Left colon (tissue), 2 donors: Measurements from ENCODE around the gene MOB4. TPM values are rescaled to one million over a fixed set of nuclear protein-coding genes. Genes with fewer than 3 reads are reported as not detected.
A peak's percentile ranks its signal among the peaks of the same experiment; 100 is the strongest.
"Not testable (repeated sequence)": the region's sequence is repeated elsewhere in the genome, so short reads cannot be mapped to it uniquely, and the experiment has no call there.

Experiments used
- ATAC-seq: fragments of 200-7000 bp; cut with Tn5 transposase; one replicate; pipeline ENCODE4 v1.9.1; 2020; ENCODE audit warnings: mild to moderate bottlenecking, moderate library complexity
- DNase-seq, 2 donors: peaks; one replicate each; pipeline ENCODE4 v3.0.0-alpha.2; 2020
- intact Hi-C, 2 donors: fragments of 100-400 bp; cut with DNase I in 1 of 2; cut with micrococcal nuclease in 1 of 2; formaldehyde crosslinking; loops; one replicate each; pipeline versions ENCODE4 v1.11.2 to v1.14.0; 2022; cut with DNase I, micrococcal nuclease
- total RNA-seq, 2 donors: library from RNA; stranded (reverse); fragmentation: NEBNext Ultra II Directional; extraction: Animal tissue kit (Norgen Biotek cat#: 25700); gene quantifications; one replicate each; pipeline ENCODE4 v1.2.1, GENCODE V29; 2021
- donor health status: DM: no; HTN: no; CAD: no.
- donor health status: DM: yes; HTN: yes; CAD: no.

The MOB4 gene
- total RNA-seq, 2 donors from 2014 or later: 25.8 to 26.1 TPM

DNA sequence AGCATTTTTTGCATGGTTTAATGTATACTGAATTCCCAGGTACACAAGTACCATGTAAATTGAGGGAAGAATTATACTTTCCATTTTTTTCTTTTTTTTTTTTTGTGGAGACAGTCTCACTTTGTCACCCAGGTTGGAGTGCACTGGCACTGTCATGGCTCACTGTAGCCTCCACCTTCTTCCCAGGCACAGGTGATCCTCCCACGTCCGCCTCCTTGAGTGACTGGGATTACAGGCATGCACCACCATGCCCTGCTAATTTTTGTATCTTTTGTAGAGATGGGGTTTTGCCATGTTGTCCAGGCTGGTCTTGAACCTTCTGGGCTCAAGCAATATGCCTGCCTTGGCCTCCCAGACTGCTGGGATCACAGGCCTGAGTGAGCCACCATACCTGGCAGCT is 11.9 kb upstream of the MOB4 start:
- ATAC-seq: no peak
- no peak for DNase-seq
- intact Hi-C loops: no loop called here

DNA sequence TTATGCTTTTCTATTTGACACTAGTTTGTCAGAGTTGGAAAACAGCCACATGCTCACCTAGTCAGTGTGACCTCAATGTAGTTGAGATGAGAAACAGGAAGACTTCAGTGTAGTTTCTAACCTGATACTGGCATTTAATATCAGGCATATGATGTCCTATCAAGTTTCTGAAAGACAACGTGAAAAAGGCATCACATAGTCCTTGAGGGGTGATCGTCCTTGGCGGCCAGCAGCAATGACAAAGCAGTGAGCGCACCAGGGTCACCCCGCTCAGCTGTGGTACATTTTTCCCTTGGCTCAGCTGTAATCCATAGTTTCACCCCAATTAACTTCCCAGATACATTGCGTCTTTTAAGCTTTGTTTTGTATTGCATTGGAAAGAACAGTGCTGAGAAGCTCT is 11.4 kb upstream of the MOB4 start:
- ATAC-seq (no peak), DNase-seq (no peak)
- intact Hi-C loops: no loop called here

DNA sequence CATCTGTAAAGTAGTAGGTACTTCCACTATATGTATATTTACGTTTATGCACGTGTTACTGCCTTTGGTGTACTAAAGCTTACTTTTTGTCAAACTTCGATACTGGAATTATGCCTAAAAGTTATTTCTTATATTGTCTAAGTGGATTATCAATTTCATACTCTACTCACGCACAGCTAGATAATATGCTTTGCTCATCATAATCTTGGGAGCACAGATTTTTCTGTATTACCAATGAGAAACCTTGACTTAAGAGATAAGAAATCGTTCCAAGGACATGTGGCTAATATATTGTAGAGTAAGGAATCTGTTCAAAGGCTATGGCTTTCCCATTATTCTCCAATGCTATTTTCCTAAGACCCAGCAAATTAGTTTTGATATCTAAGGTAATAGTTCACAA is 9.2 kb upstream of the MOB4 start:
- ATAC-seq: no peak
- intact Hi-C loops: no loop called here

DNA sequence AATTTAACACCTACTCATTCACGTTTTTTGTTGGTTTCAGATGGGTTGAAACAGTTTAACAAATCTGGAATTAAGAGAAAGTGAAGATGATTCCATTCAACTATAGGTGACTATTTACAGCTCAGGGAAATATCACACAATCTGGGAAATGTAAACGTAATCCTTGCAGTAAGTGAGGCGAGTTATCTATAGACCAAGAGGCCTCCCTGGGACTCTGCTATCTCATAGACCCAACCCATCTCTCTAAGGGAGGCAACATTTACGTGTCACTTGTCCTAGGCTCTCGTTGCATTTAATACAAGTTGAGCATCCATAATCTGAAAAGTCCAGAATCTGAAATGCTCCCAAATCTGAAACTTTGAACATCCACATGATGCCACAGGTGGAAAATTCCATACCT is 2.0 kb upstream of the MOB4 start:
- DNase-seq (no peak), ATAC-seq (no peak)
- intact Hi-C loops: no loop called here

More for the DNA sequence above, 9.2 kb upstream of the MOB4 start:
- no peak for DNase-seq

DNA sequence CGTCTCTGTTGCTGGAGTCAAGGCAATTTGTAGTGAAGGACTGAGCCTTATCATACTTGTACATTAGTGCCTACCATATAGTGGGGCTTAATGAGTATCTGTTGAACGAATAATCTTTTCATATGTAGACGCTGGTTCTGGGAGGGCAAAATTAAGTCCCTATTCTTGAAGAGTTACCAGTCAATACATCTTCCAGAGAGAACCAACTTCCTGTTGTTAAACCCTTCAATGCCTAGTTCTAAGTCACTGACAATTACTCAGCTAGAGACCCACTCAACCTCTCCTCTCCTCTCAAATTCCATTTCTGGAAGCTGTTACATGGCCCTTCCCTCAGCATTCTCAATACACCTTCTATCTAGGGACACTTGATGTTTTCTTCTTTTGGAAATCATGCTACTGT is 1.1 kb upstream of the MOB4 start:
- intact Hi-C loops: no loop called here
- ATAC-seq (no peak), DNase-seq (no peak)

DNA sequence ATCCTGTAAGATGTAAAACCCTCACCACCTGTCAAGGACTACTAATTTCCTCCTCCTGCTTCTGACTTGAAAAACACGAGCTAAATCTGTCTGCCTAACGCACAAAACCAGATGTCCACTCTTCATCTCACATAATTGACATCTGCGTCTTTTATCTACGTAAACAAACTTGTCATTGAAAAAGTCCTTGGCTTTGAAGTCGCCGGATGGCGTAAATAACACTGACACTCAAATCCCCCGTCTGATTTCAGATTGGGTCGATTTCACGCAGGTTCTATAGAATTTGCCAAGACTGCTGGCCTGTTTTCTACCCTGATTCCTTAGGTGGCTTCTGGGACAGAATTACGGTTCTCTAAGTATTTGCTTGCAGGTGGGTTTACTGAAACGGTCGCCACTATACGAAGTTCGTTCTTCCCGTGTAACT is 539 bp upstream of the MOB4 start:
- ATAC-seq (peak; percentile 3), DNase-seq (no peak)
- intact Hi-C loops: no loop called here

DNA sequence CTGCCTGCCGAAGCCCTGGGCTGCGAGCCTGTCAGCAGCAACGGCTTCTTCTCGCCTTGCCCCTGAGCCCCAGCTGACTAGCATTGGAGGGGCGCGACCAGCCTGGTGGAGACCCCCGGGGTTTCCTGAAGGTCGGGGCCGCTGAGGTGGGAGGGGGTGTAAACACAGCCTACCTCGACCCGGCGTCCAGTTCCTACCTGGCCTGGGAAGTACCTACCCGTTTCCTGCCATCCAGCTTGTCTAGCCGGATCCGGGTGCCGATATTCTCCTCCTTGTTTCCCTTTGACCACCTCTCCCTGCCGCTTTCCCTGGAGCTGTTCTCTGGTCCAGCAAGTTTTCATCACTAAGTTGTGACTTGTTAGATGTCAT is 511 bp downstream of the MOB4 start:
- ATAC-seq: peak; percentile 55
- intact Hi-C loops: no loop called here
- peak; percentile 49 to 56 for DNase-seq

DNA sequence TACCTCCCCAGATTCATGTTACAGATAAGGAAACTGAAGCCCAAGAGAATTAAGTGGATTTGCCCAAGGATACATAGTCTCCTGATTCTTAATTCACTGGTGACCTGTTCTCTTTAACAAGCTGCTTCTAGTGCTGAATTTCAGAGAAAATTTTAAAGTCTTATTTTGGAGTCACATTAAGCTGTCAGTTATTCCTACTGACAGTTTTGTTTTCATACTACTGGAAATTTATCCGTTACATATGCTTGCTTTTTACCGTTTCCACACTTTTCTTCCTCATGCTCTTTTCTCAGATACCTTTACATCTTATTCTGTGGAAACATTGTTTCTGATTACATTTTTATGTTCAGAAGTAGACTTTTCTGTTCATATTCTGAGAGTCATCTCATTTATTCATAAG is 1.3 kb downstream of the MOB4 start:
- ATAC-seq (no peak), DNase-seq (no peak)
- intact Hi-C loops: no loop called here

DNA sequence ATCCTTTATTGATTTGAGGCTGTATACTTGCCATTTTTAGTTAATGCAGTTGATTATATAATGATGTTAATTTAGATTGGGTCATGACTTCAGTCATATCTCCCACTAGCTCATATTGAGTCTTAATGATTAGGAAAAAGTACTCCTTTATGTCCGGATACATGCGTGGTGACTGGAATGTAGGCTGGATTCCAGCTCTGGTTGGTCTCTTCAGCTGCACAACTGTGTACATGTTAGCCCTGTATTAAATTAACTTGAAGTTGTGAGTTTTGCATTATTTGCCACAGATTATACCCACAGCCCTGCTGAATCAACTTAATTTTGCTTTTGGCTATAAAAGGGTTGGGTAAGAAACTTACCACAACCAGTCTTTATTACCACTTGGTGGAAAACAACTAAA is 22.5 kb downstream of the MOB4 start:
- ATAC-seq (no peak), DNase-seq (no peak)
- intact Hi-C loops: no loop called here

DNA sequence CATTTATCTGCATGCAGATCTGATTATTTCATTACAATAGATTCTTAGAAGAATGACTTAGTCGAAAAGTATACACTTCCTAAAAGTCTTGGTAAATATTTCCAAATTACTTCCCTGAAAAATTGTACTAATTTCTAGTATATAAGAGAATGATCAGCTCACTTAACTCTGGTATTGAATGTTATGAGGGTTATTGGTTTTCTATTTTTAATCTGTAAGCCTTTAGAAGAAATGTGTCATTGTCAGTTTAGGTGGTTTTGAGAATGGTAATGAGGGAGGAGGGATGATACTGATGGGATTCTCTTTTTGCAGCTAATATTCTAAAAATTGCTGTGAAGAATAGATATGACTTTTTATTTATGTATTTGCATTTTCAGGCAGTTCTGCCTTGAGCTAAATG is 23.9 kb downstream of the MOB4 start:
- ATAC-seq: no peak

DNA sequence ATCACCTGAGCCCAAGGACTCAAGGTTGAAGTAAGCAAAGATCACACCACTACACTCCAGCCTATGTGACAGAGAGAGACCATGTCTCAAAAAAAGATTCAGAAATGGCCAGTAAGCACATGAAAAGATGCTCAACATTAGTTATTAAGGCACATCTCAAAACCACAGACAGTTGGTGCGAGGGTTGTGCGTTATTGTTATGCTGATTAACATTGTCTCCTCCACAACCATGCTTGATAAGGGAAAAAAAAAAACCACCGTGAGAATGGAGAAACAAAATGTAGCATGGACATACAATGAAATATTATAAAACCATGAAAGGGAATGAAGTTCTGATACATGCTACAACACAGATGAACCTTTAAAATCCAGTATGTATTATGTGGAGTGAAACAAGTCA is 27.3 kb downstream of the MOB4 start:
- DNase-seq (no peak), ATAC-seq (no peak)
- intact Hi-C loops: no loop called here

More for the DNA sequence above, 23.9 kb downstream of the MOB4 start:
- DNase-seq: no peak
- intact Hi-C loops: no loop called here

DNA sequence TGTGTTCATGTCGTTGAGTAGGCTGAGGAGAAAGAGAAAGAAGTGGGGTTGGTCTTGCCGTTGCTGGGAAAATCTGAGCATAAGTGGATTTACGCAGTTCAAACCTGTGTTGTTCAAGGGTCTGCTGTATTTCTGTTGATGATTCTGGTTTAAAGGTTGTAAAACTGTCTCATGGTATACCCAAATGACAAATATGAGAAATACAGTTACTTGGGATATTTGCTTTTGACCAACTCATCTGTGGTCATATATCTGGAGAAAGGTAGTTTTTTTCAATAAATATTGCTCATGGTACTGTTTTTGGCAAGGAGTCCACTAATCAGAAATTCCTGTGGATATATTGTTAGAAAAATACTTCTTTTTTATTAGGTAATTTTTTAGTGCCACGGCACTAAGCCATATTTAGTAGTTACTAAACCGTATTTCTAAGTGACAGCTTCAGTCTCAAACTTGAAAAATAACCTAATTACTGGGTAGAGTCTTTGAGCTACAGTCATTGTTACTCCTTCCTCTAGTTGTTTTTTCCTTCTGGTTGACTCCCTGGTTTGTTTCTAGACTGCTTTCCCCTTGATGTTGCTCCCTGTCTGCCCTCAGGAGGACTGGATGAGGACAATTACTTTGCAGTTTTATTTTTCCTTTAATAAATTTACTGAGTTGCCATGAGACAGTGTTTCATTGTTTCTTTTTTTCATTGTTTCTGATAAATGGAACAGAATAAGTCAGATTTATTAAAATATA is 31.5 kb downstream of the MOB4 start:
- DNase-seq (no peak), ATAC-seq (no peak)
- intact Hi-C loops: no loop called here

DNA sequence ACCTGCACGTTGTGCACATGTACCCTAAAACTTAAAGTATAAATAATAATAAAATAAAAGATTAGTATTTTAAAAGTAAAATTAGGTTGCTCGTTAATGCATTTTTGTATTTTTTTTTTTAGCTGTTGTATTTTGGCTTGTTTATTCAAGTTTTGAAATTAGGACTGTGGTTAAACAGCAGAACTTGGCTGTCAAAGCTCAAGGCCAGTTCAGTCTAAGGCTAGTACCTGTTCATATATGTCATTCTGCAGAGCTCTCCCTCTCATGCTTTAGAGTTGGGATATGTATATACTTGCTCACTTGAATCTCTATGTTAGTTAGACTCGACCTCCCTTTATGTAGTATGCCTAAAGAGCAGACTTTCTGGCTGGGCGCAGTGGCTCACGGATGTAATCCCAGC is 32.7 kb downstream of the MOB4 start:
- no peak for ATAC-seq
- DNase-seq: no peak
- intact Hi-C loops: no loop called here

DNA sequence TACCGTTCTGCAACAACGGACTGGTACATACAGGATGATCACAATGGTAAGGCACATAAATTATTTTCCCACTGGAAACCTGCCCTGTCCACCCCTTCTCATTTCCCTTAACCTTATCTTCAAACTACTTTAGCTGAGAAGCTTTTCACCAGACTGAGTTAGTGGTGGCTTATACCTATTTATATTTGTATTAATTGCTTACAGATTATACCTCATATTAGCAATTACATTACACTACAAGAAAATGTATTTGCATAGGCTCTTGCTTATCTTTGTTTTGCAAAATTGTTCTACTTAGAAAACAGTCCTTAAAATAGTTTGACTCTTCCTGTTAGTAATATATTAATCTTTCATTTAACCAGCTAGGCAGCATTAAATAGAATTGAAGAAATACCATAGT is 35.4 kb downstream of the MOB4 start:
- ATAC-seq, intact Hi-C loops, DNase-seq: not testable (repeated sequence)

DNA sequence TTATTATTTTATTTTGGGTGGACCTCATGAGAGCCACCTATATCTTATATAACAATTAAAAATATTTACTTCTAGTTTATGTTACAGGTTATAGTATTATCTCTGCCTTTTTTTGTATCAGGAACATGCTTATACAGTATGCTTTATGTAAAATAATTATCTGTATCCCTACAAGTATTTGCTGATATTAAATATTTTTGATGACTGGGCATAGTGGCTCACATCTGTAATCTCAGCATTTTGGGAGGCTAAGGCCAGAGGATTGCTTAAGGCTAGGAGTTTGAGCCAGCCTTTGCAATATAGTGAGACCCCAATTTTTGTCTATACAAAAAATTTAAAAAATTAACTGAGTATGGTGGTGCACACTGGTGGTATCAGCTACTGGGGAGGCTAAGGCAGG is 39.6 kb downstream of the MOB4 start:
- no peak for DNase-seq
- no peak for ATAC-seq
- intact Hi-C loops: no loop called here

DNA sequence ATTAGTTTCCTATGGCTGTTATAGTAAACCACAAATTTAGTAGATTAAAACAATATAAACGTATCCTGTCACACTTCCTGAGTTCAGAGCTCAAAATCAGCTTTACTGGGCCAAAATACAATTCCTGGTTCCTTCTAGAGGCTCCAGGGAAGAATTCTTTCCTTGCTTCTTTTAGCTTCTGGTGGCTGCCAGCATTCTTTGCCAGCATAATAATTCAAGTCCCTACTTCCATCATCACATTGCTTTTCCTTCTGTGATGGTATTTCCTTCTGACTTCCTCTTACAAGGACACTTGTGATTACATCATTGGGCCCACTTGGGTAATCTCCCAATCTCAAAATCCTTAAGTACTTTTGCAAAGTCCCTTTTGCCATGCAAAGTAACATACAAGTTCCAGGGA is 40.6 kb downstream of the MOB4 start:
- DNase-seq: no peak
- intact Hi-C loops: no loop called here
- no peak for ATAC-seq

DNA sequence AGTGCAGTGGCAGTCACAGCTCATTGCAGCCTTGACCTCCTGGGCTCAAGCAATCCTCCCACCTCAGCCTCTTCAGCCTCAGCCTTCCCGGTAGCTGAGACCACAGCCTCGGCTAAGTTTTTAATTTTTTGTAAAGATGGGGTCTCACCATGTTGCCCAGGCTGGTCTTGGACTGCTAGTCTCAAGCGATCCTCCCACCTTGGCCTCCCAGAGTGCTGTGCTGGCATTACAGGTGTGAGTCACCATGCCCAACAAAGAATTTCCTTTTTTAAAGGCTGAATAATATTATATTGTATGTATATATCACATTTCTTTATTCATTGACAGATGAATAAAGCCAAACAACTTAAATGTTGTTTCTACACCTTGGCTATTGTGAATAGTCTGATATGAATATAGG is 42.5 kb downstream of the MOB4 start:
- intact Hi-C loops: no loop called here
- ATAC-seq (no peak), DNase-seq (no peak)

DNA sequence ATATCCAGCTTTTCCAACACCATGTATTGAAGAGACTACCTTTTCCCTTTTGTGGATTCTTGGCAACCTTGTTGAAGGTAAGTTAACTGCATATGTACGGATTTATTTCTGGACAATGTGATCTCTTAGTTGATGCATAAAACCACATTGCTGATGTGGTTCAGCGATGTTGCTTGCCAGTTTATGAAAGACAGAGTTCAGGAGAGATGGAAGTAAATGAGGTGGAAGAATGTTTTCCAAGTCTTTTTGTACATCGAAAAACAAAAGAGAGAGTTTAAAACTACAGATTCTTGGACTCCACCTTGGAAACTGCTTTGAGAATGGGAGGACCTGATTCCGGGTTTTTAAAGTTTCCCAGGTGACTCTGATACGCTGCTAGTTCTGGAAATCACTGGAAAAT is 43.8 kb downstream of the MOB4 start:
- DNase-seq (no peak), ATAC-seq (no peak)
- intact Hi-C loops: no loop called here

DNA sequence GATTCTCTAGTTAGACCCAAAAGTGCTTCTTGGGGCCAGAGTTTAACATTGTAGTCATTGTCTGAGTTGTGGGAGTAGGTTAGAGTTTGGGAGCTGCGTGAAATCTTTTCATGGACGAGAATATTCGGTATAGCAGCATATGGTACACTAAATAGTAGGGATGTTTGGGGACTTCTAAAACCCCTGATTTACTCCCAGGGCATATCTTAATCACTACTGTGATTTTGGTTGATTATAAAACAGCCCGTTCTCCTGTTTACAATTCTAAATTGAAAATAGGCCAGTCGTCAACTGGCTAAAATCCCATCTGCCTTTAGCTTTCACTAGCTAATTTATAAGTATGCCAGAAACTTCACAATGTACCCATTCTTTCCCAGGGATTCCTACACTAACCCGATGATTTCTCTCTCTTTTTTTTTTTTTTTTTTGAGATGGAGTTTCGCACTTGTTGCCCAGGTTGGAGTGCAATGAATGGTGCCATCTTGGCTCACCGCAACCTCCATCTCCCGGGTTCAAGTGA is 44.3 kb downstream of the MOB4 start:
- intact Hi-C loops: no loop called here
- ATAC-seq (no peak), DNase-seq (no peak)

DNA sequence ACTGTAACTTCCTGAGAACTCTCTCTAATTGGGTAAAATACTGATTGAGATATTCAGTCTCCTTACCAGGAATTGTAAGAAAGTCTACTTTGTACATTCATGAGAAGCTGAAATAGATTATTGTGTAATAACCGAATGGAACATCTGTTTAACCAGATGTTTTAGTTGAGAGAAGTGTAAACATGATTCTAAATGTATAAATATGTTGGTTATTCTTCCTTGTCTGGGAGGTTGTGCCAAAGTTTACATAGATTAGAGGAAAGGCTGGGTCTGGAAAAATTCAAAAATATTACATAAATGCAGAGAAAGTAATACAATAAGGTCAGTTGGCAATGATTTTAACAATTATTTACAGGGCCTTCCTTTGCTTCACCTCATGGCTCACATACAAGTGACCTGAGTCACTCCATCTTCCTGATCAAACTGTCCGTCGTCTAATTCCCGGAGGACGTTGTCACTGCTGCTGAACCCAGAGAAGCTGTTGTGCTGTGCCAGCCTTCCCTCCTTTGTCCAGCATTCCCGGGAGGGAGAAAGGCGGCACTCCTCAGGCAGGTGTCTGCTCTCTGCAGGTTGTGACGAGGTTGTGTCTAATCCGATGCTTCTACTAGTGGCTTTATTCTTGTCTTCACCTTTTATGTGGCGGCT is 55.9 kb downstream of the MOB4 start:
- DNase-seq (no peak), ATAC-seq (no peak)
- intact Hi-C loops: no loop called here

DNA sequence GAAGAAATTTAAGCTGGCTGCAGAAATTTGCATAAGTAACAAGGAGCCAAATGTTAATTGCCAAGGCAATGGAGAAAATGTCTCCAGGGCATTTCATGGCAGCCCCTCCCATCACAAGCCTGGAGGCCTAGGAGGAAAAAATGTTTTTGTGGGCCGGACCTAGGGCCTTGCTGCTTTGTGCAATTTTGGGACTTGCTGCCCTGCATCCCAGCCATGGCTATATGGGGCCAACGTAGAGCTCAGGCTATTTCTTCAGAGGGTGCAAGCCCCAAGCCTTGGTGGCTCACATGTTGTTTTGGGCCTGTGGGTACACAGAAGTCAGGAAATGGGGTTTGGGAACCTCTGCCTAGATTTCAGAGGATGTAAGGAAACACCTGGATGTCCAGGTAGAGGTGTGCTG is 57.7 kb downstream of the MOB4 start:
- no peak for ATAC-seq
- intact Hi-C loops: no loop called here
- no peak for DNase-seq
